ENCODE data around the gene ENTREP3. TPM values are rescaled to one million over a fixed set of nuclear protein-coding genes. Genes with fewer than 3 reads are reported as not detected.

ENTREP3 gene
- total RNA-seq, 1 experiment from 2014 or later = 69.9 TPM

- intact Hi-C loops (cut with micrococcal nuclease) = loop anchor here (5.0 kb wide), 2 partner anchors 35 to 385 kb away; a partner anchor contains a TSS
- Histone ChIP-seq H2AFZ (ENCODE audit: low read depth, low read length, poor library complexity, severe bottlenecking) (no peak overlapping the region), H3K9me3 (ENCODE audit: control insufficient read depth in 1 of 2, insufficient read depth in 1 of 2, low read depth in 1 of 2, low read length in 2 of 2) (no peaks in the 10 kb centered on the region), H3K36me3 (ENCODE audit: control insufficient read depth in 1 of 2, insufficient read depth in 2 of 2, low read length in 2 of 2) (peaks cover 0 to 6% of the 10 kb centered on the region in 2 experiments; a peak in 1 of 4 replicates), H3K9ac (ENCODE audit: low read length) (peak overlapping the region; percentile 93), H3K27ac (ENCODE audit: low read depth, low read length) (peak overlapping the region; percentile 58), H3K79me2 (ENCODE audit: insufficient read depth, low read length) (peaks cover 16% of the 10 kb centered on the region), H3K27me3 (ENCODE audit: insufficient read depth, low read length) (no peaks in the 10 kb centered on the region), H3K4me1 (ENCODE audit: control insufficient read depth in 1 of 2, insufficient read depth in 2 of 2, low read length in 2 of 2) (peaks cover 22 to 33% of the 10 kb centered on the region in 2 experiments), H3K4me2 (ENCODE audit: low read length) (peak overlapping the region; percentile 77), H3K9me2 (ENCODE audit: insufficient read depth) (no peaks in the 10 kb centered on the region), H3K4me3 (replicated peaks in 1 of 2; ENCODE audit: low read depth in 1 of 2, low read length in 2 of 2) (peak overlapping the region; percentile 4 to 21; a peak in 1 of 4 replicates), H4K20me1 (ENCODE audit: insufficient read depth) (no peaks in the 10 kb centered on the region)
- ChIA-PET RAD21 (ENCODE audit: low non-redundant PET in 1 of 2, low total read pairs in 2 of 2, uncharacterized antibody in 2 of 2, unreplicated experiment in 2 of 2) (interaction anchor here in 1 of 2 experiments (0.9 kb wide), 1 partner anchor 297 kb away, joined by 4 read pairs; no protein-coding TSS in a partner anchor), POLR2A (interaction anchor here (1.0 to 3.0 kb wide), 3 partner anchors 12 to 20 kb away, joined by 4 to 9 read pairs (median 5); no protein-coding TSS in a partner anchor), CTCF (interaction anchor here (0.8 to 4.0 kb wide), 18 partner anchors 12 to 297 kb away, joined by 3 to 16 read pairs (median 4); partner anchors contain the start of genes CLK2 and KRTCAP2)
- no peak for DNase-seq (ENCODE audit: low read depth, low spot score)
- BruUV-seq (replicated peaks) = no TSS peak
- peak; percentile 65 for ATAC-seq
- TF ChIP-seq RAD21 (IDR thresholded peaks at IDR 0.05; ENCODE audit: low read depth) = peak; percentile 83
- TF ChIP-seq FOSL1 (IDR thresholded peaks at IDR 0.05; ENCODE audit: low read depth) = no peak
- TF ChIP-seq SRF (IDR thresholded peaks at IDR 0.05; ENCODE audit: low read depth) = no peak
- TF ChIP-seq EZH2phosphoT487 (IDR thresholded peaks at IDR 0.05; ENCODE audit: borderline replicate concordance) = no peak
- peak; percentile 90 to 98 (median 92) for TF ChIP-seq CTCF (IDR thresholded peaks at IDR 0.05 in 2 of 3, conservative IDR thresholded peaks at IDR 0.05 in 1 of 3; ENCODE audit: borderline replicate concordance in 1 of 3, insufficient read depth in 1 of 3, low read depth in 2 of 3, low read length in 2 of 3)
- no peak for TF ChIP-seq EGR1 (IDR thresholded peaks at IDR 0.05; ENCODE audit: low read depth)
- no peak for TF ChIP-seq REST (IDR thresholded peaks at IDR 0.05; ENCODE audit: low read depth)
- no peak for TF ChIP-seq SIN3A (IDR thresholded peaks at IDR 0.05; ENCODE audit: low read depth)
- no peak for TF ChIP-seq ZFX (IDR thresholded peaks at IDR 0.05)
- TF ChIP-seq ZNF274 (IDR thresholded peaks at IDR 0.05; ENCODE audit: low read depth, low read length) = no peak
- TF ChIP-seq ZBTB33 (IDR thresholded peaks at IDR 0.05; ENCODE audit: extremely low read depth, insufficient replicate concordance, low read length) = no peak
- TF ChIP-seq SP1 (IDR thresholded peaks at IDR 0.05; ENCODE audit: low read depth) = no peak
- TF ChIP-seq YY1 (IDR thresholded peaks at IDR 0.05; ENCODE audit: extremely low read depth, insufficient replicate concordance, low read depth, low read length) = no peak
- no peak for TF ChIP-seq JUND (IDR thresholded peaks at IDR 0.05)
- TF ChIP-seq CBX3 (IDR thresholded peaks at IDR 0.05; ENCODE audit: low read depth) = no peak
- TF ChIP-seq POLR2AphosphoS5 (IDR thresholded peaks at IDR 0.05; ENCODE audit: low read depth, low read length) = peak; percentile 38; the same call in 1 of the 2 replicates
- TF ChIP-seq, protein P1, sequence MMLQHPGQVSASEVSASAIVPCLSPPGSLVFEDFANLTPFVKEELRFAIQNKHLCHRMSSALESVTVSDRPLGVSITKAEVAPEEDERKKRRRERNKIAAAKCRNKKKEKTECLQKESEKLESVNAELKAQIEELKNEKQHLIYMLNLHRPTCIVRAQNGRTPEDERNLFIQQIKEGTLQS (IDR thresholded peaks at IDR 0.05) = no peak
- no peak for TF ChIP-seq CEBPB (IDR thresholded peaks at IDR 0.05; ENCODE audit: low read depth)
Measured at GRCh38 chr1:155206891-155207805, 48.1 kb downstream of the ENTREP3 start.

Measured in HCT116 (cell line).